Hematopoietic multipotent progenitor cell (in vitro differentiated cells): ENCODE data around the gene RGMB. TPM values are rescaled to one million over a fixed set of nuclear protein-coding genes. Genes with fewer than 3 reads are reported as not detected.

Experiments used
- DNase-seq, 3 donors: peaks; one replicate each; pipeline ENCODE4 v3.0.0-alpha.2; 2011 to 2015; ENCODE audit warnings: low read depth in 2 of 3, low spot score in 2 of 3
- total RNA-seq: library from RNA; depleted of rRNA; stranded (reverse); fragments of >200 nt; gene quantifications from one replicate; pipeline ENCODE4 v1.2.3, GENCODE V29; 2012

The RGMB gene
- total RNA-seq, 1 donor, result under 0.01 TPM

DNA sequence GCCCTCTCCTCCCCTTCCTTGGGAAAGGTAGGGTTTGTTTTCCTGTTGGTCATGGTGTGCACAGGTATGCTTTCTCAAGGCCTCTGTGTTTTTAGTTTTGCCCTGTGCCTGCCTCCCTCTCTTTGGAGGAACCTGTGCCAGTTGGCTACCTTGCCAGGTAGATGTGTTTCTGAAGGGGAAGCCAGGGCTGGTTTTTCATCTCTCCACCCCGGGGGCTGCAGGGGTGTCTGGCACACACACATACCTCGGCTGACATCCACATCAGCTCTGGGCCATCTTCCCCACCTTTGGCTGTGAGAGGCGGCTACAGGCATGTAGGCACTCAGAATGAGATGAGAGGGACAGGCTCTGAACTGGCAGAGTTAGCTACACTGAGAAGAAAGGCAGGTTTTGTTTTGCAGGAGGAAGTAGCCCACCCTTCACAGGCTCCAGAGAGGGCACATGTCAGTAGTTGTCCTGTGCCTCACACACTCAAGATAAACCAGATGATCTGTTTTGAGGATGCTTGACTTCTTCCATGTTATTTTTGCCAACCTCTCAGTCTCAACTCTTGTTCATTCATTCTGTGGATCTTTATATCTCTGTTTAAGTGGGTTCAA lies 9.7 kb downstream of the RGMB start:
- no peak for DNase-seq

DNA sequence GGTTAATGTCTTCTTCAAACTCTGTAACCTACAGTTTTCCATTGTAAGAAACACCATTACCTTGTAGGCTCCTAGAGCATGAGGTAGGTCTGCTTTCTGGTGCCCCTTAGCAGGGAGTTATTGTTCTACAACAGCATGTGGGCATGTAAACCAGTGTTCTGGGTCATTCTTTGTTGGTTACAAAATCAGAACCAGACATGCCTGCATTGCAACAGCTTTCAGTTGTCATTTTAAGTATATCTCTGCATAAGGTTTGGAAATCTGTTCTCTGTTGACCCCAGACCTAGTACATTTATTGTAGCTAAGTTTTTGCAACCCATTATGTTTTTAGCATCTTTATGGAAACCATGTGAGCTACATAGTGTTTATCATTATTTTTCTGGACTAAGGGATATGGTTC lies 10.9 kb downstream of the RGMB start:
- DNase-seq, result no peak

GRCh38 chr5:98785244-98785643 lies 11.8 kb downstream of the RGMB start:
- no peak for DNase-seq

GRCh38 chr5:98786191-98786853 lies 12.9 kb downstream of the RGMB start:
- no peak for DNase-seq

- DNase-seq, result no peak
Observed at GRCh38 chr5:98787131-98787719, 13.8 kb downstream of the RGMB start.

GRCh38 chr5:98789029-98789428 lies 15.6 kb downstream of the RGMB start:
- no peak for DNase-seq

GRCh38 chr5:98791001-98791519 lies 17.6 kb downstream of the RGMB start:
- no peak for DNase-seq

- DNase-seq, result no peak
Observed at GRCh38 chr5:98791898-98792580, 18.6 kb downstream of the RGMB start.

GRCh38 chr5:98793223-98793622 lies 19.8 kb downstream of the RGMB start:
- DNase-seq, result no peak

DNA sequence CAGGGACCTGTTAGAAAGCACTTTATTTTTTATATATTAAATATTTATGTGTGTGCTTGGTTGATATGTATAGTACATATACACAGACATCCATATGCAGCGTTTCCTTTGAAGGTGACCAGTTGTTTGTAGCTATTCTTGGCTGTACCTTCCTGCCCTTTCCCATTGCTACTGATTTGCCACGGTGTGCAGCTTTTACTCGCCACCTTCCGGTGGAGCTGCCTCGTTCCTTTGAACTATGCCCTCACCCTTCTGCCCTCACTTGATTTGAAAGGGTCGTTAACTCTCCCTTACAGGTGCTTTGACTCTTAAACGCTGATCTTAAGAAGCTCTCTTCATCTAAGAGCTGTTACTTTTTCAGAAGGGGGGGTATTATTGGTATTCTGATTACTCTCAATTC lies 20.5 kb downstream of the RGMB start:
- no peak for DNase-seq

GRCh38 chr5:98794414-98795080 lies 21.1 kb downstream of the RGMB start:
- DNase-seq, result no peak

DNA sequence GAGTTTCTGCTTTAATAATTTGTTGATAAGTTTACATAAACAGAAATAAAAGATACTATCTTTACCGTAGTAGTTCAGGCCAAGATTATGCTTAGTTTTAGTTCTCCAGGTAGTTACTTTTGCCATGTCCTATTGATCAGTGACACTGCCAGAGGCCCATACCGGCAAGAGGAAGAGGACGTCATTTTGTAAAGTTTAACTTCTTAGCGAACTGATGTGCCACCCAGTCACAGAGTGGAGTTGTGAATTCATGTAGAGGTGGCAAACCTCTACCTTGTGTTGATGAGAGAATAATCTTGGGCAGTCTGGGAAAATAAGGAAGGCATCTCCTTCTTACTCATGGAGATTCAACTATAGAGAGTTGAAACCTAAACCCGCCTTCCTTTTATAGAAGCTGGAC lies 21.8 kb downstream of the RGMB start:
- DNase-seq, result no peak

- peak in 2 of 3 donors; percentile 37 to 72 for DNase-seq
Observed at GRCh38 chr5:98796197-98796972, 22.9 kb downstream of the RGMB start.

DNA sequence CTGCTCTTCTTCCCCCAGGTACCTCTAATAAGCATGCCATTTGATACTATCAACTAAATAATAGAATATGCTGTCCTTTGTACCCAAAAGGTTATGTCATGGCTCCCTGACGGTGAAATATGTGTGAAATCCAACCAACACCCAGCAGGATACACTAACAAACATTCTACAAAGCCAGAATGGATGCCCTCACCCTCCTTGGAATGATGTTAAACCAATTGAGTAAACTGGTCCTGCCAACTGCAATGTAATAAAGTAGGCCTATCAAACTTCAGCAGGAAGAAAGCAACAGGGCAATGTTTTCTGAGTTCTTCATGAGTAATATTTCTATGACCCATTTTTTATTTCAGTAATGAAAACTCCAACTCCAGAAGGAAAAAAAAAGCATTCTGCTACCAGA lies 24.9 kb downstream of the RGMB start:
- DNase-seq, result no peak

GRCh38 chr5:98798847-98799246 lies 25.4 kb downstream of the RGMB start:
- no peak for DNase-seq

DNA sequence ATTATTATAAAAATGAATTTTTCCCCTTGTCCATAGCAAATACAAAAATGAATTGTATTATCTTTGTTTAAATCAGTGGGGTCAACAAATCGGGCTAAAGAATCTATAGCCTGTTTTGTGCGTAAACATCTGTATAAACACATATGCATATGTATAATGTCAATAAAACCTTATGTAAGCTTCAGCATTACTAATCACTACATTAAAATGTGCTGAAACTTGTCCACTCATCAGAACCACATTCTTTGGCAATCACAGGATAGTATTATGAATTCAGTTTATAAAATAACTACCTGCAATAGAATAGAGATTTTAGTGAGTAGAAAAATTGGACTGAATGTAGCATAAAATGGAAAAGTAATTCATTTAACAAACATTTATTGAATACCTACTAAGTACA lies 30.6 kb downstream of the RGMB start:
- no peak for DNase-seq

GRCh38 chr5:98805070-98805469 lies 31.6 kb downstream of the RGMB start:
- no peak for DNase-seq

- no peak for DNase-seq
Observed at GRCh38 chr5:98807806-98808205, 34.3 kb downstream of the RGMB start.

DNA sequence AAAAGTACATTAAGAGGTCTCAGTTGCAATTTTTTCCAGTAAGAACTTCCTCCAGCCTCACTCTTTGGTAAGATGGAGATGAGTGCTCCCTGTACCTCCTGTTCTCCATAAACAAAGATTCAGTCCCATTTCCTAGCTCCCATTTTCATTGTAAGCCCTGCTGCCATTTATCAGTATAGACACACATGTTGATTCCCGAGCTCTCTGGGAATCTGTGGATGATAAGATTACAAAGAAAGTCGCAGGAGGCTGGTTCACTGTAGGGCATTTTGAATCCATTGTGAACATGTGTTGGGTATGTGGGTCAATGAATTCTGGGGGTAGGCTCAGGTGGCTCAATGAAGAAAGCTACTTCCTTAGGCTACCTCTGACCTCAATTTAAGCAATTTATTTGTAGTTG lies 36.7 kb downstream of the RGMB start:
- no peak for DNase-seq

DNA sequence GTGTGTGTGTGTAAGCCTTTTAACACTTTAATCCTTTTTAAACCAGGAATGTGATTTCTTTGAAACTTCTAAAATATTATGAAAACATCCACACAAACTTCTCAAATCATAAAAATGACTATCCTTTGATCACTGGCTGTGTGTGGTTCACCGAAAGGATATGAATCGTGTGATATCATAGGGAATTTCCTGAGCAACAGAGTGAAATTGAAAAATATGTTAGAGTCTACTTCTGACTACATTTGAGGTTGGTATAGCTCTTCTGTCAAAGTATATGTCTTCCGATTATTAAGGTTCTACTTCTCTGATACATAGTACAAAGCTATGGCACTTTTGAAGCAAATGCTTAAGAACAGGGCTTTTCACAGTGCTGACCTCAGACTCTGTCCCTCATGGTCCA lies 40.3 kb downstream of the RGMB start:
- no peak for DNase-seq
